Nephron progenitor cell (in vitro differentiated cells): Measurements from ENCODE around the gene IL20.
A peak's percentile ranks its signal among the peaks of the same experiment; 100 is the strongest.

Source experiments
- DNase-seq: peaks from one replicate; pipeline ENCODE4 v3.0.0; 2021
- H3K27ac Mint-ChIP-seq: 2 replicates; pipeline ENCODE4 v1.8.0; 2021; ENCODE audit warnings: mild to moderate bottlenecking, moderate library complexity, mixed read lengths
- H3K27me3 Mint-ChIP-seq: 2 replicates; pipeline ENCODE4 v1.8.0; 2021; ENCODE audit warnings: mild to moderate bottlenecking, low read depth, mixed read lengths; ENCODE audit not compliant: poor library complexity
- H3K36me3 Mint-ChIP-seq: 2 replicates; pipeline ENCODE4 v1.8.0; 2021; ENCODE audit warnings: low read depth, mixed read lengths
- H3K4me1 Mint-ChIP-seq: 2 replicates; pipeline ENCODE4 v1.8.0; 2021; ENCODE audit warnings: mixed read lengths
- H3K4me3 Mint-ChIP-seq: 2 replicates; pipeline ENCODE4 v1.8.0; 2021; ENCODE audit warnings: mild to moderate bottlenecking, moderate library complexity, mixed read lengths
- H3K9me3 Mint-ChIP-seq: 2 replicates; pipeline ENCODE4 v1.8.0; 2021; ENCODE audit warnings: mild to moderate bottlenecking, moderate library complexity, mixed read lengths
- TF ChIP-seq, protein P1 (sequence below): fragments of 200-600 bp; sonication (generic); IDR thresholded peaks from 2 replicates; pipeline ENCODE4 v1.5.0; 2021; ENCODE audit warnings: antibody characterized with exemption

IL20 gene

GRCh38 chr1:206883876-206884275 lies 18.5 kb downstream of the IL20 start:
- Mint-ChIP-seq H3K4me1 (peaks cover 43% of the 10 kb centered on the region), H3K36me3 (no peaks in the 10 kb centered on the region), H3K27me3 (no peaks in the 10 kb centered on the region), H3K9me3 (peaks cover 31% of the 10 kb centered on the region), H3K27ac (no peak overlapping the region), H3K4me3 (no peak overlapping the region)
- TF ChIP-seq, protein P1, sequence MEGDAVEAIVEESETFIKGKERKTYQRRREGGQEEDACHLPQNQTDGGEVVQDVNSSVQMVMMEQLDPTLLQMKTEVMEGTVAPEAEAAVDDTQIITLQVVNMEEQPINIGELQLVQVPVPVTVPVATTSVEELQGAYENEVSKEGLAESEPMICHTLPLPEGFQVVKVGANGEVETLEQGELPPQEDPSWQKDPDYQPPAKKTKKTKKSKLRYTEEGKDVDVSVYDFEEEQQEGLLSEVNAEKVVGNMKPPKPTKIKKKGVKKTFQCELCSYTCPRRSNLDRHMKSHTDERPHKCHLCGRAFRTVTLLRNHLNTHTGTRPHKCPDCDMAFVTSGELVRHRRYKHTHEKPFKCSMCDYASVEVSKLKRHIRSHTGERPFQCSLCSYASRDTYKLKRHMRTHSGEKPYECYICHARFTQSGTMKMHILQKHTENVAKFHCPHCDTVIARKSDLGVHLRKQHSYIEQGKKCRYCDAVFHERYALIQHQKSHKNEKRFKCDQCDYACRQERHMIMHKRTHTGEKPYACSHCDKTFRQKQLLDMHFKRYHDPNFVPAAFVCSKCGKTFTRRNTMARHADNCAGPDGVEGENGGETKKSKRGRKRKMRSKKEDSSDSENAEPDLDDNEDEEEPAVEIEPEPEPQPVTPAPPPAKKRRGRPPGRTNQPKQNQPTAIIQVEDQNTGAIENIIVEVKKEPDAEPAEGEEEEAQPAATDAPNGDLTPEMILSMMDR, result no peak
- DNase-seq, result no peak

GRCh38 chr1:206885341-206886060 lies 20.1 kb downstream of the IL20 start:
- H3K27me3 Mint-ChIP-seq, result no peaks in the 10 kb centered on the region
- peak overlapping the region; percentile 71 for H3K27ac Mint-ChIP-seq
- H3K36me3 Mint-ChIP-seq, result no peaks in the 10 kb centered on the region
- H3K4me1 Mint-ChIP-seq, result peaks cover 43% of the 10 kb centered on the region
- no peak for DNase-seq
- peaks cover 18% of the 10 kb centered on the region for H3K9me3 Mint-ChIP-seq
- TF ChIP-seq, protein P1, result no peak
- no peak overlapping the region for H3K4me3 Mint-ChIP-seq

- Mint-ChIP-seq H3K9me3 (peaks cover 8% of the 10 kb centered on the region), H3K27ac (peak overlapping the region; percentile 85), H3K4me1 (peaks cover 54% of the 10 kb centered on the region), H3K4me3 (peak overlapping the region; percentile 2), H3K27me3 (peaks cover 7% of the 10 kb centered on the region), H3K36me3 (no peaks in the 10 kb centered on the region)
- TF ChIP-seq, protein P1, result no peak
- DNase-seq, result no peak
Observed at GRCh38 chr1:206886831-206887230, 21.4 kb downstream of the IL20 start.

DNA sequence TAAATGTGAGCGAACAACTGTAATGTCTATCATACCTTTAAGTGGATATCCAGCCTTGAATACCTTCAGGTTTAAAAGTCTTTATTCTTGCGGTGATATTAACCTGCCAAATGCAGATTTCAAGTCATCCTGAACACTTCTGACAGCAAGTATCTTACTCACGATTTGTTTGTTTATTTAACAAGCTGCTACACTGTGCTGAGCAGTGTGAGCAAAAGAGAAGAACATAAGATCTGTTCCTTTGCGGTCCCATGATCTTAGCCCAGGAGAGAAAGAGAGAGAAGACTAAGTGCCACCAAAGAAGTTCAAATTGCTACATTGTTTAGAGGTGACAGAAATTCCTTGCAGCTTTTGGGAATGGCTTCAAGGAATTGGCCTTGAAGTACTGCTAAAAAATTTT lies 22.3 kb downstream of the IL20 start:
- TF ChIP-seq, protein P1, result no peak
- H3K9me3 Mint-ChIP-seq, result peaks cover 3% of the 10 kb centered on the region
- peaks cover 57% of the 10 kb centered on the region for H3K4me1 Mint-ChIP-seq

DNA sequence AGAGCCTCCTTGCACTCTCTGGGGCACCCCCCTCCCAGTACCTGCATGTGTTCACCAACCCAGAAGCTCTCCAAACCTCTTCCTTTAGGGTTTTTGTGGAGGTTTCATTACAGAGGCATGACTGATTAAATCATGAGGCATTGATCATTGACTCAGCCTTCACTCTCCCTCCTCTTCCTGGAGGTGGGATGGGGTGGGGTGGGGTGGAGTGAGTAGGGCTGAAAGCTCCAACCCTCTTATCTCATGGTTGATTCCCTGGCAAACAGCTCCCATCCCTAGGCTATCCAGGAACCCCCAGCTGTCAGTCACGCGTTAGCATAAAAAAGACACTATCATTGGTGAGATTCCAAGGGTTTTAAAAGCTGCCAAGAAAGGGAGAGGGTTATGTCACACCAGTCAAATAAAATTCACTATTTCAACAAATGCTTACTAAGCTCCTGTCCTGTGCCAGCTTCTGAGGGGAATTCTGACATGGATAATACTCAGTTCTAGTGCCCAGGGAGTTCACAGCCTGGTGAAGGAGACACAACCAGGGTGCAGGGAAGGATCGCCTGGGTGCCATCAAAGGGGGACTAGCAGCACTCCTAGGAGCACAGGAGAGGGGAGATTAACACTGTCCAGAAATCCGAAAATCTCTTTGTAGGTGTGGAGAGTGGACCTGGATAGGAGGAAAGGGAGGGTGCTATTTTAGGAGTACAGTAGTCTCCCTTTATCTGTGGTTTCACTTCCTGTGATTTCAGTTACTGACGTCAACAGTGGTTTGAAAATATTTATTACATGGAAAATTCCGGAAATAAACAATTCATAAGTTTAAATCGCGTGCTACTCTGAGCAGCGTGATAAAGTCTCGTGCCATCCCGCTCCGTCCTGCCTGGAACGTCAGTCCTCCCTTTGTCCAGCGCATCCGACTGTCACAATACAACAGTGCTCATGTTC lies 25.0 kb downstream of the IL20 start:
- Mint-ChIP-seq H3K4me3 (no peak overlapping the region), H3K27ac (no peak overlapping the region), H3K27me3 (peaks cover 15% of the 10 kb centered on the region), H3K9me3 (peaks cover 3% of the 10 kb centered on the region), H3K4me1 (peaks cover 67% of the 10 kb centered on the region), H3K36me3 (no peaks in the 10 kb centered on the region)
- no peak for DNase-seq
- TF ChIP-seq, protein P1, result no peak

More for the DNA sequence above, 22.3 kb downstream of the IL20 start:
- H3K36me3 Mint-ChIP-seq, result no peaks in the 10 kb centered on the region
- H3K4me3 Mint-ChIP-seq, result no peak overlapping the region
- H3K27me3 Mint-ChIP-seq, result peaks cover 9% of the 10 kb centered on the region
- H3K27ac Mint-ChIP-seq, result peak overlapping the region; percentile 85
- DNase-seq, result no peak
